ENCODE results near the gene TNP2.

Gene TNP2

DNA sequence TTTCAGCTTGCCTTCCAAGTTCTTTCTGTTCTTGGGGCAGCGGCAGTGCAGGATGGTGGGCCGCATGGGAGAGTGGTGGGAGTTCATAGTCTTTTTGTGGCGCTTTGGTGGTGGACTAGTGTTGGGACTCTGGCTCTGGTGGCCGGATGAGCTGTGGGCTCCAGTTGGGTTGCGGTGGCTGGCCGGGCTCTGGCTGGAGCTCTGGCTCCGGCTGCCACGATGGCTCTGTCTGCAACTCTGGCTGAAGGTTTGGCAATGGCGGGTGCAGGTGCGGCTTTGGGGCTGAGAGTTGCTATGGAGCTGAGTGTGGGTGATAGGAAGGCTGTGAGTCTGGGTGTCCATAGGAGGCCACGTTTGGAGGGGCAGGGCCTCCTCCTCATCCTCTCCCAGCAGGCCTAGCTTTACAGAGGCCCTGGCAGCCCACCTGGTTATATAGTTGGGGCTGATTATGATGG lies at the start of gene TNP2:
TSS of gene TNP2 (minus strand) at position 405 of the 455 bp plus-strand sequence. CDS start at position 342, 63 bp downstream.
- DNase-seq (ENCODE audit: low read depth), result no peak

GRCh38 chr16:11318817-11319216 lies 49.7 kb upstream of the TNP2 start:
- DNase-seq (ENCODE audit: low read depth), result no peak

- DNase-seq (ENCODE audit: low read depth), result no peak
Observed at GRCh38 chr16:11316331-11317015, 47.3 kb upstream of the TNP2 start.

DNA sequence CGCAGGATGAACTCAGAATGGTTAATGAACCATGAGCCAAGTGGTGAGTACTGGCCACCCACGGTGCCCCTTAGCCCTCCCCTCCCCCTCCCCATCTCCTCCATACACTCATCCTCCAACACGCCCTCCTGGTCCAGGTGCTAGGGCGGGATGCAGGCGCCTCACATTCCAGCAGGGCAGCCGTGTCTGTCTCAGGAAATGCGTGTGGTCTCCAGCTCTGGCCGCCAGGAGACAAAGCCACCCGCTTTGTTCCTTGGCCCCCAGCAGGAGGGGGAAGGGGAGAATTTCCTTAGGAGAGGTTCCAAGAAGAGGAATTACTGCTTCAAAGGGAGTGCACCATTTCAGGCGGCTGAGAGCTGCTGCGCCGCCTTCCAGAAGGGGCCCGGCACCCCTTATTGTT lies 46.4 kb upstream of the TNP2 start:
- DNase-seq (ENCODE audit: low read depth), result no peak

GRCh38 chr16:11314309-11314894 lies 45.3 kb upstream of the TNP2 start:
- no peak for DNase-seq (ENCODE audit: low read depth)

DNA sequence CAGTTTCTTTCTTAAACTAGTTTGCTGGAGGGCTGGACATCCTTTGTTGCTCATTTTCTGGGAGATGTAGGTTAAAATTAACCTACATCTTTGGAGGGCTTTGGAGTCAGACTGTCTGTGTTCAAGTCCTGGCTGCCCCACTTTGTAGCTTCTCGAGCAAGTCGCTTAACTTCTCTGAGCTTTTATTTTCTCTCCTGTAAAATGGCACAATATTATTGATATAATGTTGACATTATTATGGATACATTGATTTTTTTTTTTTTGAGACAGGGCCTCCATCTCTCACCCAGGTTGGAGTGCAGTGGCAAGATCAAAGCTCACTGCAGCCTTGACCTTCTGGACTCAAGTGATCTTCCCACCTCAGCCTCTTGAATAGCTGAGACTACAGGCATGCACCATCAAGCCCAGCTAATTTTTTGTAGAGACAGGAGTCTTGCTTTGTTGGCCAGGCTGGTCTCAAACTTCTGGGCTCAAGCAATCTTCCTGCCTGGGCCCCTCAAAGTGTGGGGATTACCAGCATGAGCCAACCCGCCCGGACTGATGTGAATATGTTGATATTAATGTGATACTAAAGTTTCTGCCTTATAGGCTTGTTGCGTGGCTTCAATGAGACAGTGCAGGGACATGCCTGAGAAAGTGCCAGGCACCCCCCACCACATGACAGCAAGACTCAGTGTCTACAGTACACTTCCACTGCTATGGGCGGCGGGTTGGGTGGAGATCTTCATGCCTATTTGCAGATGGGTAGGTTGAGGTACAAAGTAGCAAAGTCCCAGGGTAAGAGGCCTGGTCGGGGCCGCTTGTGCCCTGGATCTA lies 44.6 kb upstream of the TNP2 start:
- DNase-seq (ENCODE audit: low read depth), result no peak

DNA sequence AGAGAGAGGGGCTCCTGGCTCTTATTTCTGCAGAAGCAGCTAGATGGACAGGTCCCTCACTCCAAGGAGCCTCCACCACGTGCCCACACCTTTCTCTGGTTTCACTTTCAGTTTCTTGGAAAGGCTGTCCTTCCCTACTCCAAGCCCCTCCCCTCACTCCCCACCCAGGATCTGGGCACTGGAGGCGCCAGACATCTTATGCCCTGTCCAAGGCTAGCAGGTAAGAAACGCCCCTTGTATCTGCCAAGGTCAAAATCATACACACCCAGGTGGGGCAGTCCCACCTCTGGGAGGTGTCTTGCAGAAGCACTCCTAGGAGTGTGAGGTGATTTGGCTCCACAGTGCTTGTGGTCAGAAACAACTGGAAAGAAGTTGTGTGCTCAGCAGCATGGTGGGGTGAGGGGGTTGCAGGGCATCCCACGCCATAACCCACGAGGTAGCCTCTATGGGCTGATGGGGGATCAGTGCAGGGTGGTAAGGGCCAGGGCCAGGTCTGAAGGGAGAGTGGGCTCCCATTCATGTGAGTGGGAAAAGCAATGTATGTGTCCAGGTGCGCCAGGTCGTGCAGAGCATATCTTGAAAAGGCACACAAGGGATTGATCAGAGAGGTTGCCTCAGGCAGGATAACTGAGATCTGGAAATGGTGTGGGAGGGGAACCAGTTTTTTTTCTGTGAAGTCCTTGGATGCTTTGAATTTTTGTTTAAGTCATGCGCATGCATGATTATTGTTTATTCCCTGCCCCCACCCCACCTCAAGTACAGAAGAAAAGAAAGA lies 43.8 kb upstream of the TNP2 start:
- DNase-seq (ENCODE audit: low read depth), result no peak

GRCh38 chr16:11310997-11311561 lies 42.0 kb upstream of the TNP2 start:
- no peak for DNase-seq (ENCODE audit: low read depth)

- no peak for DNase-seq (ENCODE audit: low read depth)
Observed at GRCh38 chr16:11310634-11310977, 41.5 kb upstream of the TNP2 start.

DNA sequence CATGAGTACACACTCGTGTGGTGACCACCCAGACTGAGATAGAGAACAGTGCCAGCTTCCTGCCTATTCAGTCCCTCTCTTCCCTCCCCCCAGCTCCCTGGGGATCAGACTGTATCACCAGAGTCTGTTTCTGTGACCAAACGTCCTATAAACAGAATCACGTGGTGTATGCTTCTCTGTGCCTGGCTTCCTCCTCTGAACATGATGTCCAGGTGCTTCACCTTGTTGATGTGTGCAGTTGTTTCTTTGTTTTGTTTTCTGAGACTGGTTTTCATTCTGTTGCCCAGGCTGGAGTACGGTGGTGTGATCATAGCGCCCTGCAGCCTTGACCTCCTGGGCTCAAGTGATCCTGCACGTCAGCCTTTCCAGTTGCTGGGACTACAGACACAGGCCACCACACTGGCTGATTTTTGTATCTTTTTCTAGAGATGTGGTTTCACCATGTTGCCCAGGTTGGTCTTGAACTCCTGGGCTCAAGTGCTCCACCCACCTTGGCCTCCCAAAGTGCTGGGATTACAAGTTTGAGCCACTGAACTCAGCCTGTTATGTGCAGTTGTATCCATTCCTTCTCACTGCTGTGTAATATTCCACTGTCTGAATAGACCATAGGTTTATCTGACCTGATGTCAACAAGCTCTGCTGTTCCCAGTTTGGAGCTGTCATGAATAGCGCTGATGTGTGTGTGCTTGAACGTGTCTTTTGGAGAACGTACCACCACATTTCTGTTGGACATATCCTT lies 40.9 kb upstream of the TNP2 start:
- no peak for DNase-seq (ENCODE audit: low read depth)

DNA sequence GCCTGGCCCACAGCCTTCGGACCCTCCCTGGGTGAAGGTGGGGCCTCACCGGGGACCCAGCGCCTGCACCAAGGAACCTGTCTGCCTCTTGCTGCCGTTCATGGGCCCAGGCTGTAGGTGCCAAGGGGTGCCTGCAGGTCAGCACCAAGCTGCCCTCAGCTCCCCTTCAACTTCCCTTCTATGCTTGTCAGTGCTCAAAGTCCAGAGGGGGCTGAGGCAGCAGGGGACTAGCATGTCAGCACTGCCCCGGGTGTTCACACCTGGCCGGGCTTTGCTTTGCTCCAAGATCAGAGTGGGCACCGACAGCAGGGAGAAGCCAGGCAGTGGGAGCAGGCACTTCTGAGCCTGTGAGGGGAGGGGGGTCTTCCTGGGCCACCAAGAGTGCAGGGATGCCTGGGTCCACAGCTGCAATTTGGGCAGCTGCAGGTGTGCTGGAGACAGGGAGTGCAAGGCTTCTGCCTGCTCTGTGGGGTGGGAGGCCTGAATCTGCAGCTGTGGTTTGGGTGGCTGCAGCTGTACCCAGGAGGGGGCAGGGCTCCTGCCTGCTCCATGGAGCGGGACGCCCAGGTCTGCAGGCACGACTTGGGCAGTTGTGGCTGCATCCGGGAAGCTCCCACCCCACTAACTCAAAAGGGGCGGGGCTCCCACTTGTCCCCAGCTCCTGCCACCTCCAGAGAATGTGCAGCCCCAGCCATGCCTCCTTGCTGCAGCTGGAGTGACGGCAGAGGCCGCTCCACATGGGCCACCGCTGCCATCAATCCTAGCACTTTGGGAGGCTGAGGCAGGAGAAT lies 39.6 kb upstream of the TNP2 start:
- no peak for DNase-seq (ENCODE audit: low read depth)

GRCh38 chr16:11307639-11308492 lies 38.7 kb upstream of the TNP2 start:
- DNase-seq (ENCODE audit: low read depth), result no peak

GRCh38 chr16:11306997-11307638 lies 38.0 kb upstream of the TNP2 start:
- no peak for DNase-seq (ENCODE audit: low read depth)

GRCh38 chr16:11306381-11306780 lies 37.3 kb upstream of the TNP2 start:
- DNase-seq (ENCODE audit: low read depth), result no peak

GRCh38 chr16:11303405-11304138 lies 34.4 kb upstream of the TNP2 start:
- no peak for DNase-seq (ENCODE audit: low read depth)

- no peak for DNase-seq (ENCODE audit: low read depth)
Observed at GRCh38 chr16:11302977-11303376, 33.9 kb upstream of the TNP2 start.

DNA sequence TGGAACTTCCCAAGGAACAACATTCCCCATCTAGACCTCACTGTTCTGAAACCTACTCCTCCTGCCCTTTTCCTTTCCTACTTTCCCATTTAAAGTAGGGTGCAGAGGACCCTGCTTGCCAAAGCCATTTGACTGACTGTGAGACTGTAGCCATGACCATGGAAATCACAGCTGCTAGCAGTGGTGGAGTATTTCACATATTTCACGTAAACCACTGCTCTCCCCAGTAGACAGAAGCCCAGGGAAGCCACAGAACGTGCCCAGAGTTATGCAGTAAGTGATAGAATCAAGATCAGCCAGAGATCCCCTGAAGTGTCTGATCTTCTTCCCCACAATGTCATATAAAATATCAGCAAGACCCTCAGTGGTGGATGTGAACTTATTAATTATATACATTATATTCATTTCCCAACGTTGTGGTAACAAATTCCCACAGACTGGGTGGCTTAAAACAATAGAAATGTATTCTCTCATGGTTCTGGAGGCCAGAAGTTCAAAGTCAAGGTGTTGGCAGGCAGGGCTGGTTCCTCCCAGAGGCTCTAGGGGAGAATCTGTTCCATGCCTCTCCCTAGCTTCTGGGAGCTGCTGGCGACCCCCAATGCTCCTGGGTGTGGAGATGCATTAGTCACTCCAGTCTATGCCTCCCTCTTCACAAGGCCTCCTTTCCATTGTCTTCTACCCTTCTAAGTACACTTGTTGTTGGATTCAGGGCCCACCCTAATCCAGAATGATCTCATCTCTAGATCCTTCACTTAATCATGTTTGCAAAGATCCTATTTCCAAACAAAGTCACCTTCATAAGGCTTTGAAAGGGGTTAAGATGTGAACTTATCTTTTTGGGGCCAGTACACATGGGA lies 32.7 kb upstream of the TNP2 start:
- DNase-seq (ENCODE audit: low read depth), result no peak

DNA sequence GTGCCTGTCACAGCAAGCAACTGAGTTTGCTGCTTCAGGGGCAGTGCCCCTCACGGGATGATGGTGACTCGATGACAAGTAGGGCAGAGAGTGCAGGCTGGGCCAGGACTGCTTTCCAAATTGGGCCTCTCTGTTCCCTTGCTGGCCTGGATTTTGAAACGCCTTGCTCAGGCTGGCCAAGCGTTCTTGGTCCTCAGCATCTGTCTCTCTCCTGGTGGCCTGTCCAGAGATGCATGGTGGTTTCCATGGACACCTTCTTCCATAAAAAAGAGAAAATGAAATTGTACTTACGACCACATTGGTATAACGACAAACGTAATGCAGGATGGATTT lies 31.4 kb upstream of the TNP2 start:
- DNase-seq (ENCODE audit: low read depth), result no peak

Data from HS-27A (cell line).